Measurements from ENCODE around the gene PDILT.
"Not testable (repeated sequence)": the region's sequence is repeated elsewhere in the genome, so short reads cannot be mapped to it uniquely, and the experiment has no call there.

Gene PDILT

GRCh38 chr16:20404637-20405036 is at the start of gene PDILT:
PDILT (minus strand) TSS chr16:20404737; CDS start chr16:20399300, 5,437 bp downstream.
- DNase-seq: no peak

- DNase-seq: not testable (repeated sequence)
Observed at GRCh38 chr16:20453633-20454032, 49.1 kb upstream of the PDILT start.

GRCh38 chr16:20451364-20451763 is 46.8 kb upstream of the PDILT start, which contains the start of gene ACSM2A:
ACSM2A (plus strand) TSS chr16:20451521; CDS start chr16:20460115, 8,594 bp downstream.
- DNase-seq: not testable (repeated sequence)

- DNase-seq: not testable (repeated sequence)
Observed at GRCh38 chr16:20446652-20447393, 42.3 kb upstream of the PDILT start.

GRCh38 chr16:20441859-20442258 is 37.3 kb upstream of the PDILT start:
- DNase-seq: not testable (repeated sequence)

- DNase-seq: no peak
Observed at GRCh38 chr16:20441191-20441590, 36.7 kb upstream of the PDILT start.

- not testable (repeated sequence) for DNase-seq
Observed at GRCh38 chr16:20440731-20441130, 36.2 kb upstream of the PDILT start.

GRCh38 chr16:20439820-20440231 is 35.3 kb upstream of the PDILT start:
- not testable (repeated sequence) for DNase-seq

GRCh38 chr16:20438950-20439349 is 34.4 kb upstream of the PDILT start:
- not testable (repeated sequence) for DNase-seq

- DNase-seq: no peak
Observed at GRCh38 chr16:20430948-20431347, 26.4 kb upstream of the PDILT start.

- not testable (repeated sequence) for DNase-seq
Observed at GRCh38 chr16:20430480-20430879, 25.9 kb upstream of the PDILT start.

GRCh38 chr16:20429499-20429898 is 25.0 kb upstream of the PDILT start:
- not testable (repeated sequence) for DNase-seq

GRCh38 chr16:20427401-20427797 is 22.9 kb upstream of the PDILT start:
- DNase-seq: not testable (repeated sequence)

- DNase-seq: no peak
Observed at GRCh38 chr16:20424129-20424866, 19.8 kb upstream of the PDILT start.

GRCh38 chr16:20423772-20424128 is 19.2 kb upstream of the PDILT start:
- not testable (repeated sequence) for DNase-seq

- not testable (repeated sequence) for DNase-seq
Observed at GRCh38 chr16:20421748-20422147, 17.2 kb upstream of the PDILT start.

- not testable (repeated sequence) for DNase-seq
Observed at GRCh38 chr16:20419093-20419492, 14.6 kb upstream of the PDILT start.

- DNase-seq: no peak
Observed at GRCh38 chr16:20415541-20415940, 11.0 kb upstream of the PDILT start.

GRCh38 chr16:20411055-20411454 is 6.5 kb upstream of the PDILT start:
- DNase-seq: no peak

- no peak for DNase-seq
Observed at GRCh38 chr16:20410121-20410723, 5.7 kb upstream of the PDILT start.

GRCh38 chr16:20409398-20410120 is 5.0 kb upstream of the PDILT start, which contains the start of gene ACSM5:
ACSM5 (plus strand) TSS chr16:20409534; CDS start chr16:20411485, 1,951 bp downstream.
- no peak for DNase-seq

- DNase-seq: no peak
Observed at GRCh38 chr16:20402651-20403050, 1.9 kb downstream of the PDILT start.
